Ishikawa (cell line): ENCODE results near the gene TLK1.

Experiments
- CEBPB ChIP-seq: IDR thresholded peaks from 2 replicates; pipeline ENCODE4 v1.6.1; 2012
- CREB1 ChIP-seq: IDR thresholded peaks from 2 replicates; pipeline ENCODE4 v1.6.1; 2012; ENCODE audit warnings: low read depth
- EGR1 ChIP-seq: IDR thresholded peaks from 2 replicates; pipeline ENCODE4 v1.6.1; 2012
- EP300 ChIP-seq: IDR thresholded peaks from 2 replicates; pipeline ENCODE4 v1.6.1; 2012; ENCODE audit warnings: borderline replicate concordance
- FOXM1 ChIP-seq: IDR thresholded peaks from 2 replicates; pipeline ENCODE4 v1.6.1; 2012; ENCODE audit warnings: low read depth, borderline replicate concordance
- MAX ChIP-seq: IDR thresholded peaks from 2 replicates; pipeline ENCODE4 v1.6.1; 2012
- NFIC ChIP-seq: IDR thresholded peaks from 2 replicates; pipeline ENCODE4 v1.6.1; 2012
- RAD21 ChIP-seq: IDR thresholded peaks from 2 replicates; pipeline ENCODE4 v1.6.1; 2012; ENCODE audit warnings: low read depth
- REST ChIP-seq: IDR thresholded peaks from 2 replicates; pipeline ENCODE4 v1.6.1; 2012; ENCODE audit warnings: low read depth, mild to moderate bottlenecking
- TAF1 ChIP-seq: IDR thresholded peaks from 2 replicates; pipeline ENCODE4 v1.6.1; 2012; ENCODE audit warnings: low read depth, mild to moderate bottlenecking
- TCF12 ChIP-seq: IDR thresholded peaks from 2 replicates; pipeline ENCODE4 v1.6.1; 2012; ENCODE audit warnings: low read depth
- TEAD4 ChIP-seq: IDR thresholded peaks from 2 replicates; pipeline ENCODE4 v1.6.1; 2012
- USF1 ChIP-seq: IDR thresholded peaks from 2 replicates; pipeline ENCODE4 v1.6.1; 2012
- YY1 ChIP-seq: IDR thresholded peaks from 2 replicates; pipeline ENCODE4 v1.6.1; 2012; ENCODE audit warnings: low read depth
- ZBTB7A ChIP-seq: IDR thresholded peaks from 2 replicates; pipeline ENCODE4 v1.6.1; 2012; ENCODE audit warnings: low read depth

Gene TLK1

GRCh38 chr2:171098607-171099006, 62.1 kb downstream of the TLK1 start:
- TF ChIP-seq YY1 = no peak
- TF ChIP-seq RAD21 = no peak
- TF ChIP-seq FOXM1 = no peak
- TF ChIP-seq MAX = no peak
- no peak for TF ChIP-seq CEBPB
- no peak for TF ChIP-seq EP300
- TF ChIP-seq USF1 = no peak
- no peak for TF ChIP-seq TCF12
- TF ChIP-seq REST = no peak
- no peak for TF ChIP-seq TEAD4
- no peak for TF ChIP-seq CREB1
- no peak for TF ChIP-seq NFIC
- no peak for TF ChIP-seq EGR1
- TF ChIP-seq TAF1 = no peak
- TF ChIP-seq ZBTB7A = no peak

- no peak for TF ChIP-seq REST
- TF ChIP-seq RAD21 = no peak
- TF ChIP-seq EGR1 = no peak
- TF ChIP-seq CEBPB = no peak
- no peak for TF ChIP-seq ZBTB7A
- no peak for TF ChIP-seq TEAD4
- TF ChIP-seq FOXM1 = no peak
- no peak for TF ChIP-seq USF1
- no peak for TF ChIP-seq TCF12
- TF ChIP-seq CREB1 = no peak
- TF ChIP-seq NFIC = no peak
Measured at GRCh38 chr2:171095014-171095582, 65.6 kb downstream of the TLK1 start.

GRCh38 chr2:171089489-171089888, 71.2 kb downstream of the TLK1 start:
- no peak for TF ChIP-seq FOXM1
- no peak for TF ChIP-seq YY1
- no peak for TF ChIP-seq RAD21
- no peak for TF ChIP-seq CEBPB
- TF ChIP-seq USF1 = no peak
- no peak for TF ChIP-seq NFIC
- TF ChIP-seq REST = no peak
- TF ChIP-seq MAX = no peak
- TF ChIP-seq EGR1 = no peak
- TF ChIP-seq EP300 = no peak
- no peak for TF ChIP-seq CREB1
- TF ChIP-seq TCF12 = no peak
- TF ChIP-seq ZBTB7A = no peak
- TF ChIP-seq TEAD4 = no peak
- no peak for TF ChIP-seq TAF1
